HG03469 (cell line): ENCODE results near the gene RBMX.
"Not testable (repeated sequence)": the region's sequence is repeated elsewhere in the genome, so short reads cannot be mapped to it uniquely, and the experiment has no call there.

ENCODE experiments used
- ATAC-seq: cut with Tn5 transposase; IDR thresholded peaks from one replicate; pipeline ENCODE4 v1.9.1; 2021; ENCODE audit warnings: mild to moderate bottlenecking, moderate library complexity, moderate number of reproducible peaks; ENCODE audit not compliant: unreplicated experiment

Gene RBMX

GRCh38 chrX:136880452-136881013 lies at the start of gene RBMX:
RBMX (minus strand) TSS chrX:136880725; CDS start chrX:136879427, 1,298 bp downstream.
- peak; percentile 87 for ATAC-seq

GRCh38 chrX:136921438-136921837 lies 40.9 kb upstream of the RBMX start:
- not testable (repeated sequence) for ATAC-seq

GRCh38 chrX:136920001-136920400 lies 39.5 kb upstream of the RBMX start:
- no peak for ATAC-seq

DNA sequence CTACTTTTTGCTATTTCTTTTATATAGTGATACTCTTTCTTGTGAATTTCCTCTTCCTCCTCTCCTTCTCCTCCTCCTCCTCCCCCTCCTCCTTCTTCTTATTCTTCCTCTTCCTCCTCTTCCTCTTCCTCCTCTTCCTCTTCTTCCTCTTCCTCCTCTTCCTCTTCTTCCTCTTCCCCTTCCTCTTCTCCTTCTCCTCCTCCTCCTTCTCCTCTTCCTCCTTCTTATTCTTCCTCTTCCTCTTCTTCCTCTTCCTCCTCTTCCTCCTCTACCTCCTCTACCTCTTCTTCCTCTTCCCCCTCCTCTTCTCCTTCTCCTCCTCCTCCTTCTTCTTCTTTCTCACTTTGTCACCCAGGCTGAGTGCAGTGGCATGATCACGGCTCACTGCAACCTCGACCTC lies 36.3 kb upstream of the RBMX start:
- no peak for ATAC-seq

GRCh38 chrX:136911661-136912060 lies 31.1 kb upstream of the RBMX start:
- ATAC-seq, result not testable (repeated sequence)

- no peak for ATAC-seq
Observed at GRCh38 chrX:136911253-136911652, 30.7 kb upstream of the RBMX start.

- no peak for ATAC-seq
Observed at GRCh38 chrX:136910565-136911035, 30.1 kb upstream of the RBMX start.

DNA sequence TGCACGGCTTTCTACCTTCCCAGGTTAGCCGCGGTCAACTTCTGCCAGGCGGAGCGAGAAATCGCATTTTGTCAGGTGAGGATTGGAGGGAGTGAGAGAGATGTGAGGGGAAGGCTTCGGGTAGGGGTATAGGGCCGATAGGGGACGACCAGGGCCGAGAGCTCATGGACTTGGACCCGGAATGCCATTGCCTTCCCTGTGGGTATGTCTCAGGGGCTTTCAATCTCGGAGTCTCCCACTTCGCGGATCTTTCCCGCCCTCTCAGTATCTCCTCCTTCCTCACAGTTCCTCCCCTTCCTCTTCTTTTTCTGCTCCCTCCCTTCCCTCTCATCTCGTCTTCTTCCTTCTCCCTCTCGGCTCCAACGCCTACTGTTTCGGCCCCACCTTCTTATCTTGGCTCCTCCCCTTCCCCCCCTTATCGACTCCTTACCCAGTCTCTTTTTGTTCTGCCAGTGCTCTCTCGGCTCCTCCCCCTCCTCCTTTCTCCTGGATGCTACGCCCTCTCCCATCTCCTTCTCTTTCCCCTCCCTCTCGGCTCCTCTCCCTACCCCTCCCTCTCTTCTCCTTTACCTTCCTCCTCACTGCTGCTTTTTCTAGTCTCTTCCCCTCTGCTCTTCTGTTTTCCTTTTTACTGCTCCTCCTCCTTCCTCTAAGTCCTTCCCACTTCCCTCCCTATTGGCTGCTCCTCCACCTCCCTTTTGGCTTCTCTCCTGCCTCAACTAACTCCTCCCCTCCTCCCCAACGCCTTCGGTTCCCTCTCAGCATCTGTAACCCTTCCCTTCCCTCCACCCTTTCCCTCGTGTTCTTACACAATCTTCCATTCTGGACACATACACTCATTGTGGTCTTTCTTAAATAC lies 29.4 kb upstream of the RBMX start:
- peak; percentile 36 for ATAC-seq

DNA sequence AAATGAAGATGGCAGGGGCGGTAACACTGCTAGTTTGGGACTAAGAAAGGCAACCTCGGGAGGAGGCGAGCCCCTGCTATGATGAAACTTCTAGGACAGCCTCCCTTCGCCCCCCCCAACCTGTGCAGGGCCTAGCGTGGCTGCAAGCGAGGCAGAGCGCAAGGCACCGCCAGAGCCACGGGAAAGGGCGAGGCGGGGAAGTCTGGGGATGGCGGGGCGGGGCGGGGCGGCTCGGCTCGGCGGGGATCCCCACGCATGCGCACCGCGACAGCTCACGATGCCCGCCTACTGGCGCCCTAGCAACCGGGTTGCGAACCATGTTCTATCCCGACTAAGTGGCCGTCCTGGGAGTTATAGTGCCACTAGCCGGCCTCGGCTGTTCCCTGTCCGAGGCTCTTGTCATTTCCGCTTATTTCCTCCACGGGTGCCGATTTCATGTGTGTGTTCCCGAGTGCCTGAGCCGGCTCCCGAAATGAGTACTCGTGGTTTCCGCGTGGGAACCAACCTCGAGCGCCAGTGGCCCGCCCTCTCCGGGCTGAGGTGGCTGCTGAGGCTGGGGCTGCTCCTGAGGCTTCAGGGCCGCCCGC lies 28.7 kb upstream of the RBMX start:
- peak; percentile 42 for ATAC-seq

DNA sequence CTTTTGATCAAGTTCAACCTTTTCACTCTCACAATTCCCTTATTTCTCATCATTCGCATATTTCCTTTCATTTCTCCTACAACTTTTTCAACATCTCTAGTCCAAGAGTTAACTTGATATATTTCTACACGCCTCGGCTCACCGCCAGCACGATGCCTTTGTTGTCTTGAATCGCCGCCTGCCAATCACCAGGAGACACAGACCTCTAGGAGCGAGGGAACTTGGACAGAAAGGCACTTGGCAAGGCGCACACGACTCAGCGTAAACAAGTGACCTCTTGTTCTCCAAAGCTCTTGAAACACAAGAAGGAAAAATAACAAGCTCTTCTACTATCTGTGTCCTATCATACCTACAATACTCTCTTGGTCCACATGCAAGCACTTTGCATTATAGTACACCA lies 27.1 kb upstream of the RBMX start:
- ATAC-seq, result no peak

DNA sequence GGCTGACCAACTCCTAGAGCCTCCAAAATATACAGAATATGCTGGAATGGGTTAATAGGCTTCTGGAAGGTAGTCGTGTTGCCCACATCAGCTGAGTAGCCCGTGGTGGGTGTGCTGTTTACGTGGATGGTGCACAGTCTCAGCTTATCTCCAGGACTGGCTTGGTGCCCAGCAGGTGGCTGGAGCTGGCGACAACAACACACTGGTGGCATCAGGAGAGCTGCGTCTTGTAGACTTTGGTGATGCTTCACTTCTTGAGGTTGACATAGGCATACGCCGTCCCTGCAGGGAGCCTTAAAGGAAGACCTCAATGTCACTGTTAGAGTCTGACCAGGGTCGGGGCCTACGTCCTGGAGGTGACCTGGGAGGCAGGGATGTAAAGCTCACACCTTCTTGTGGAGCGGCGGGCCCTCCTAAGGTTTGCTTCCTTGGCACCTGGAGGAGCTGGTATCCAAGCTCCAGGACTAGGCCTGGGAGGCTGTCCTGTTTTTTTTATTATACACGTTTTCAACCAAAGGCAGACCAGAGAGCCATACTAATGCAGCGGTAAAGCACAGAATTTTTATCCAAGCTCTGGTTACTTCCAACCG lies 26.5 kb upstream of the RBMX start:
- ATAC-seq, result no peak

- not testable (repeated sequence) for ATAC-seq
Observed at GRCh38 chrX:136904067-136904466, 23.5 kb upstream of the RBMX start.

DNA sequence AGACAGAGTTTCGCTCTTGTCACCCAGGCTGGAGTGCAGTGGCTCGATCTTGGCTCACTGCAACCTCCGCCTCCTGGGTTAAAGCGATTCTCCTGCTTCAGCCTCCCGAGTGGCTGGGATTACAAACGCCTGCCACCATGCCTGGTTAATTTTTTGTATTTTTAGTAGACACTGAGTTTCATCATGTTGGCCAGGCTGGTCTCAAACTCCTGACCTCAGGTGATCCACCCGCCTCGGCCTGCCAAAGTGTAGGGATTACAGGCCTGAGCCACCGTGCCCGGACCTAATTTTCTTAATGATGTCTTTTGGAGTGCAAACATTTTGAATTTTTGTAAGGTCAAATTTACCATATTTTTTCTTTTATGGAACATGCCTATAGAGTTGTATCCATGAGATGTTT lies 19.5 kb upstream of the RBMX start:
- not testable (repeated sequence) for ATAC-seq

- ATAC-seq, result no peak
Observed at GRCh38 chrX:136899221-136899620, 18.7 kb upstream of the RBMX start.

DNA sequence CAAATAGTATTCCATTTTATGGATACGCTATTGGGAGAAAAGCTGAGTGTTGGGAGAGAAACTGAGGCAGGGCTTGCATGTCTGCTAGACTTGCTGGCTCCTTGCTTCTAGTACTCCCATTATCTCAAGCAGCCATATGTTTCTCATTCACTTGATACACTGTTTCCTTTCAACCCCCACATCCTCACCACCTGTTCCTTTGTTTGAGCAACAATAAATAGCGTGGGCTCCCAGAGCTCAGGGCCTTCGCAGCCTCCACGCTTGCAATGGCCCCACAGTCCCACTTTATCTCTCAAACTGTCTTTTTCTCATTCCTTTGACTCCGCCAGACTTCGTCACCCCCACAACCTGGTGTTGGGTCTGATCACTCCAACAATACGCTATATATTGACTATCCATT lies 18.2 kb upstream of the RBMX start:
- not testable (repeated sequence) for ATAC-seq

DNA sequence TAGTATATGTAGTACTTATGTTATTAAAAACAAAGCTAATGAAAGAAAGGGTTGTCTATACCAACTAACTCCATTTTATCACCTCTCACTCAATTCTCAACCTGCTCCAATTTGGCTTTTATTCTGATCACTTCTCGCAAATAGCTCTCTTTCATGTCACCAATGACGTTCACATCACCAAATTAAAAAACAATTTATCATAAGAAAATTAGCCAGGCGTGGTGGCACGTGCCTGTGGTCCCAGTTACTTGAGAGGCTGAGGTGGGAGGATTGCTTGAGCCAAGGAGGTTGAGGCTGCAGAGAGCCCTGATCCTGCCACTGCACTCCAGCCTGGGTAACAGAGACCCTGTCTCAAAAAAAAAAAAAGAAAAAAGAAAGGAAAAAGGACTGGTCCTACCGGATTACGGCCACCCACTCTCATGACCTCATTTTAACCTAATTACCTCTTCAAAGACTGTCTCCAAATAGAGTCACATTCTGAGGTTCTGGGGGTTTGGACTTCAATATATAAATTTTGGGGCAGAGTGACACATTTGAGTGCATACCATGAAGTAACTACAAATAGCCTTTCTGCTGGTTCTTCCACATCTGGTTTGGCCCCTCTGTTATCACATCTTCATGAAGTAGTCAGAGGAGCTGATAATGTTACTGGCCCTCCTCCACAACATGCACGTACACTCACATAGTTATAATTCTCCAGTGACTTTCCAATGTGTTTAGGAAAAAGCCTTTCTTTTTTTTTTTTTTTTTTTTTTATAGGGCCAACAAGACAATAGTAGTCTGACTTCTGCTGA lies 15.8 kb upstream of the RBMX start:
- ATAC-seq, result no peak

DNA sequence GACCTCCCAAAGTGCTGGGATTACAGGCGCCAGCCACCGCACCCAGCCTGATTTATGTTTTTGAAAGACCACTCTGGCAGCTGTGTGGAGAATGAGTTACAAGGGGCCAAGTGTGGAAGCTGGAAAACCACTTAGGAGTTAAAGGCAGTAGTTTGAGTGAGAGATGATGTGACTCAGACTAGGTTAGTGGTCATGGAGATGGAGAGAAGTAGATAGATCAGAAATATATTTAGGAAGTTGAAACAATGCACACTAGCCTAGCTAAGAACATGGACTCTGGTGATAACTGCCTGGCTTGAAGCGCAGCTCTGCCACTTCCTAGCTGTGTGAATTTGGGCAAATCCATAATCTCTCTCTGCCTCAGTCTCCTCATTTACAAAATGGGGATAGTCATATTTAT lies 11.9 kb upstream of the RBMX start:
- ATAC-seq, result no peak

GRCh38 chrX:136890596-136890995 lies 10.1 kb upstream of the RBMX start:
- not testable (repeated sequence) for ATAC-seq

GRCh38 chrX:136889269-136889668 lies 8.7 kb upstream of the RBMX start:
- no peak for ATAC-seq

GRCh38 chrX:136880003-136880451 lies 498 bp downstream of the RBMX start:
- no peak for ATAC-seq
